ENCODE results near the gene ZNF384. TPM values are rescaled to one million over a fixed set of nuclear protein-coding genes. Genes with fewer than 3 reads are reported as not detected.

The ZNF384 gene
- total RNA-seq, 8 experiments from 2014 or later = 16.9 to 48.5 (median 32.7) TPM

DNA sequence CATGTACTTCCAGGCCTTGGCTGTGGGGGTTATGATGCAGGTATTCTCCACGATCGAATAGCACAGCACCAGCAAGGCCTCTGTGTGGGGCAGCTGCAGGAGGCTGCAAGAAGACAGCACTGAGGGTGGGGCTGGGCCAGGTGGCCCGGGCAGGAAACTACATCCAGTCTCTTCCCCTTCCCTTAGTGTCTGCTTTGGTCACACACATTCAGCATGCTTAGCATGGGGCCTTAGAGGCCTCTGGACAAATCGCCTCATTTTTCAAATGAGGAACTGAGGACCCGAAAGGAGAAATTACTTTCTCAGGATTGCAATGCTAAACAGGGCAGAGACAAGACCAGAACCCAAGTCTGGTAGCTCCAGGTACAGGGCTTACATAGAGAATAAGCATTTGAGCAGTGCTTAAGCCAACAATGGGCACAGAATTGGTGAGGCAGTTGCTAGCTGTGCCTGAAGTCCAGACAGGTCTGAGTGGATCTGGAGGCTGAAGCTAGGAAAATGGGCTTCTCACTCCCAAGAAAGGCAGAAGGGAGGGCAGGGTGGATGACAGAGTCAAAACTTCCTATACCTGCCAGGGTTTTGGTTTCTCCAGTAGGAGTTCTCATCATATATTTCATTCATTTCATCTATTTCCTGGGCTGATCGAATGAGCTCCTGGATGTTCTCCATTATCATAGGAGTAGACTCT is 45.5 kb downstream of the ZNF384 start:
- peaks cover 0 to 5% of the 10 kb centered on the region in 2 donors for H3K4me1 ChIP-seq (replicated peaks in 1 of 2)
- no peak for ATAC-seq (replicated peaks in 6 of 8)
- in situ Hi-C loops (cut with MboI; ENCODE audit: low pct_unique_long_range_greater_than_20kb in 2 of 9, low sequenced_read_pairs in 9 of 9, unreplicated experiment in 9 of 9) = no loop called here
- WGBS, 10 experiments = 49 to 100% (median 90%) methylated on average over 1 to 4 of the region's 6 CpGs
- no peak overlapping the region for H3K27ac ChIP-seq
- no peak overlapping the region for H3K4me3 ChIP-seq

DNA sequence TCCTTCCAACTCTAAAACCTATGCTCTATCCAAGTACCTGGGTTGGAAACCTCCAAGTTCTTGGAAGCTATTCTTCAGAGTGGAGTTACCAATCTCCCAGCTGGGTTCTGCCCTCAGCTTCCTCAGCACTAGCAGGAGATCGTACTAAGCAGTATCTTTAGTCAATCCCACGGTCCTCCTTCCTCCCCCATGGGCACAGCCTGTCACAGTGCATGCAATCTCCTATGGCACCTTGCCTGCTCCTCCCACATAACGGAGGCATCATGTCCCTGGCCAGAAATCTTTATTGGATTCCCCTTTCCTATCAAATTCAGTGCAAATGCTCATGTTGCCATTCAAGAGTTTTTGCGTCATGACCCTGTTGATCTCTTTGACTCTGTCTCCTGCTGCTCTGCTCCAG is 48.0 kb downstream of the ZNF384 start:
- Histone ChIP-seq H3K4me1 (replicated peaks in 1 of 2) (peaks cover 0 to 2% of the 10 kb centered on the region in 2 donors), H3K4me3 (no peak overlapping the region), H3K27ac (no peak overlapping the region)
- WGBS, 10 experiments = 29 to 86% (median 45%) methylated on average over 1 to 4 of the region's 4 CpGs
- no peak for ATAC-seq (replicated peaks in 6 of 8)
- in situ Hi-C loops (cut with MboI; ENCODE audit: low pct_unique_long_range_greater_than_20kb in 2 of 9, low sequenced_read_pairs in 9 of 9, unreplicated experiment in 9 of 9) = no loop called here

DNA sequence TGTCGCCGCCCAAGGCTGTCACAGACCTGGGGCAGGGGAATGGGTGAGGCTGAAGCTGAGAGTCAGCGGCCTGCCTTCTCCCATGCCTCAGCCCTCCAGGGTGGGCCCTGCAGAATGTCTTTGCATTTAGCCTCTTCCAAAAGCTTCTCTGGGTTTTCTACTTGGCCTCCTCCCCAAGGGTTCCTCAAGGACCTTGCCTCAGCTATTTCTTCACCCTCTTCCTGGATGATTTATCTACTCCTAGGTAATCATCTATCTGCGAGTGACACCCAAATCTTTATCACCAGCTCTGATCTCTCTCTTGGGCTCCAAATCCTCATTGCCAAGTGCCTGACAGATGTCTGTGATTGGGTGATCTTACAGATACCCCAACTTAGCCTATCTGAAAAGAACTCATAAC is 48.7 kb downstream of the ZNF384 start:
- no peak for ATAC-seq (replicated peaks in 6 of 8)
- H3K4me3 ChIP-seq = no peak overlapping the region
- H3K27ac ChIP-seq = no peak overlapping the region
- in situ Hi-C loops (cut with MboI; ENCODE audit: low pct_unique_long_range_greater_than_20kb in 2 of 9, low sequenced_read_pairs in 9 of 9, unreplicated experiment in 9 of 9) = no loop called here
- H3K4me1 ChIP-seq (replicated peaks in 1 of 2) = peaks cover 0 to 9% of the 10 kb centered on the region in 2 donors
- 50 to 100% (median 87%) methylated on average over 1 to 2 of the region's 4 CpGs; no CpG with 5 or more reads in 4 of the 10 experiments for WGBS, 10 experiments

DNA sequence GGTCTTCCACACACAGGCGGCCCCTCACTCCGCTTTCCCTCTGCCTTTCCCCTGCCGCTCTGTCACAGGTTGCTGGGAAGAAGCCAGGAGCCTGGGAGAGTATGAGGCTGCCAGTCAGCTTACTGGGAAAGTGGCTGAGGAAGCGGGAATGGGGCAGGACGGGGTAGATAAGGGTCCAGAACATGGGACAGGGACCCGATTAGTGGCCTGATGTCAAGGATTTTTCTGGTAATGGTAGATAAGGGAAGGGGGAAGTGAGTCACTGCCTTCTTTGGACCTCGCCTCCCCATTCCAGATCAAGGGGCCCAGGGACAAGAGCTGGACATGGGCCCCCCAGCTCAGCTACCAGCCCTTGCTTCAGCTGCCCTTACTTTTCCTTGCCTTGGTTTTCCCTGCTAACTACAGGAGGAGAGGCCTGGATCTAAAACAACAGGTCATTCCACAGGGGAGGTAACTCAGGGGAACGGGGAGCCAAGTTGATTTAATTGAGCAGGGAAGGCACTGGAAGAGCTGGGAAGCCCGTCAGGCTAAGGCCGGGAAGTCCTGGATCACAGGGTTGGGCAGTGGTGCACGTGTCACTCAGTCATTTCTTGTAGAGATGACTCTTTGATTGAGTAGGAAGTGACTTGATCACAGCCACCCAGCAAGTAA is 49.9 kb downstream of the ZNF384 start:
- H3K27ac ChIP-seq = no peak overlapping the region
- in situ Hi-C loops (cut with MboI; ENCODE audit: low pct_unique_long_range_greater_than_20kb in 2 of 9, low sequenced_read_pairs in 9 of 9, unreplicated experiment in 9 of 9) = no loop called here
- peaks cover 0 to 12% of the 10 kb centered on the region in 2 donors for H3K4me1 ChIP-seq (replicated peaks in 1 of 2)
- ATAC-seq (replicated peaks in 6 of 8) = no peak
- H3K4me3 ChIP-seq = no peak overlapping the region
- 20 to 86% (median 66%) methylated on average over 1 to 6 of the region's 11 CpGs; no CpG with 5 or more reads in 2 of the 10 experiments for WGBS, 10 experiments

DNA sequence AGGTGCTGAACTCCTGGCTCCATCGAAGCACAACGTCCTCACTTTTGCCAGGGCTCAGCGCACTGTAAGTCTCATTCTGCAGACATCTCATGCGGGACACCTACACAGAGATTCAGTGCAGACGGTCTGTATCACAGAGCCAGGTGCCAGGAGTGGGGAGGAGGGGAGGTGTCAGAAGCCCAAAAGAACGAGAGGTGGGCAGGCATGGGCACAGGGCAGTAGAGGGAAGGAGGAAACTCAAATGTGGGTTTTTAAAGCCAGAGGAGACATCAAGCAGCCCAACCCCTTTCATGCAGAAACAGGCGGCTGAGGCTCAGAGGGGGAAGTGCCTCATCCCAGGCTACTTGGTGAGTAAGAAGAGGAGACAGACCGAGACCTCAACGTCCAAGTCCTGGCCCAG is 50.9 kb downstream of the ZNF384 start:
- Histone ChIP-seq H3K4me3 (no peak overlapping the region), H3K4me1 (replicated peaks in 1 of 2) (peaks cover 0 to 12% of the 10 kb centered on the region in 2 donors), H3K27ac (no peak overlapping the region)
- in situ Hi-C loops (cut with MboI; ENCODE audit: low pct_unique_long_range_greater_than_20kb in 2 of 9, low sequenced_read_pairs in 9 of 9, unreplicated experiment in 9 of 9) = no loop called here
- WGBS, 10 experiments = 40 to 83% (median 69%) methylated on average over 1 to 6 of the region's 9 CpGs; no CpG with 5 or more reads in 6 of the 10 experiments
- ATAC-seq (replicated peaks in 6 of 8) = no peak

DNA sequence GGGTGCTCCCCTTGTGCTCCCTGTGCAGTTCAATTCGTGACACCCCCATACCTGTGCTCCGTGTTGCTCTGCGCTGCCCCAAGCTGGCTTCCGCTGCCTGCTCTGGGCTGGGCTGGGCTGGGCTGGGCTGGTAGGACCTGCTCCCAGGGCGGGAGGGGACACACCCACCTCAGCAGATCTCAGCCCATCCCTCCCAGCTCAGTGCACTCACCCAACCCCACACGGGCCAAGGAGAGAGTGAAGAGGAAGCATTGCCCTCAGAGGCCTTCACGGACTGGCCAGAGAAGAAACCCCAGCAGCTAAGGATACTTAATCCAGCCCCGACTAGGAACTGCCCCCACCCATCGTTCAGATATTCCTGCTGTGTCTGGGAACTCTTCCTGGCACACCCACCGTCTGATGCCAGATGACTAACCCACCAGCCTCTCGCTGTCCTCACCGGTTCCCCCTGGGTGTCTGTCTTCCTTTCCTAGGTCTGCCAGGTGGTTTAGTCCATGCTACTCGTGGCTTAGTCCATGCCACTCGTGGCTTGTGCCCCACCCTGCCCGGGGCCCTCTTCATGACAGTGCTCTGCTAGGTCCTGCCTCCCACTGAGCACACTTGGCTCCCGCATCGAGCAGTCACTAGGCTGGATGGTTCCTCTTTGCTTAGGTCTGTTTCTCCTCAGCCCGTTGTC is 53.2 kb downstream of the ZNF384 start, which contains the start of gene LPAR5:
Gene LPAR5, minus strand, starts transcription at position 104 of the 676 bp plus-strand sequence. CDS start 14,711 bp downstream, outside the sequence.
- WGBS, 10 experiments = 0 to 90% (median 73%) methylated on average over 3 to 7 of the region's 18 CpGs; no CpG with 5 or more reads in 4 of the 10 experiments

DNA sequence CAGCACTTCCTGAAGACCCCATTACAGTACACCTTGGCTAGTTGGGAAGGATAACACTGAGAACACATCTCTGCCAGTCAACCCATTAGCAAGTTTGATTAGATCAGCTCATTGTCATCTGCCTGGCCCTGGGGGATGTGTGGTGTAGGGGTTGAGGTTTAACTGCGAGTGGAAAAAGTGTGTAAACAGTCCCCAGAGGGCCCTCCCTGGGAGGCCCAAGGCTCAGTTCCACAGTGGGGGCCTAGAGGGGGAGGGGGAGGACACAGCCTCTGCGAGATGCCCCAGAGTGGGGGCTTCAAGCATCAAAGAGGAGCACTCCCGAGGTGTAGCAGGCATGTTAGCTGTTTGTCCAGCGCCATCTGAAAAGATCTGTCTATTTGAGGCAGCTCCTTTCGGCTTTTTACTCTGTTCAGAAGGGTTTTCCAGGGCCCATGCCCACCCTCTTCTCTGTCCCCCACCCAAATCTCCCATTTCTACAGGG is 53.8 kb downstream of the ZNF384 start:
- Histone ChIP-seq H3K4me1 (replicated peaks in 1 of 2) (peaks cover 0 to 23% of the 10 kb centered on the region in 2 donors), H3K27ac (peak overlapping the region in 1 of 2 donors; percentile 10), H3K4me3 (no peak overlapping the region)
- in situ Hi-C loops (cut with MboI; ENCODE audit: low pct_unique_long_range_greater_than_20kb in 2 of 9, low sequenced_read_pairs in 9 of 9, unreplicated experiment in 9 of 9) = no loop called here
- 0 to 100% methylated on average over 1 of the region's 5 CpGs; no CpG with 5 or more reads in 8 of the 10 experiments for WGBS, 10 experiments
- ATAC-seq (replicated peaks in 6 of 8) = peak in 6 of 8 experiments; percentile 7 to 70 (median 52)

More for the DNA sequence above, 53.2 kb downstream of the ZNF384 start, which contains the start of gene LPAR5:
- H3K4me3 ChIP-seq = no peak within 1 kb of the TSS
- peak within 1 kb of the TSS in 1 of 2 donors; percentile 10 for H3K27ac ChIP-seq
- peak; percentile 62 to 93 (median 86) for ATAC-seq (replicated peaks in 6 of 8)
- H3K4me1 ChIP-seq (replicated peaks in 1 of 2) = peaks cover 0 to 23% of the 10 kb centered on the region in 2 donors
- in situ Hi-C loops (cut with MboI; ENCODE audit: low pct_unique_long_range_greater_than_20kb in 2 of 9, low sequenced_read_pairs in 9 of 9, unreplicated experiment in 9 of 9) = no loop called here

DNA sequence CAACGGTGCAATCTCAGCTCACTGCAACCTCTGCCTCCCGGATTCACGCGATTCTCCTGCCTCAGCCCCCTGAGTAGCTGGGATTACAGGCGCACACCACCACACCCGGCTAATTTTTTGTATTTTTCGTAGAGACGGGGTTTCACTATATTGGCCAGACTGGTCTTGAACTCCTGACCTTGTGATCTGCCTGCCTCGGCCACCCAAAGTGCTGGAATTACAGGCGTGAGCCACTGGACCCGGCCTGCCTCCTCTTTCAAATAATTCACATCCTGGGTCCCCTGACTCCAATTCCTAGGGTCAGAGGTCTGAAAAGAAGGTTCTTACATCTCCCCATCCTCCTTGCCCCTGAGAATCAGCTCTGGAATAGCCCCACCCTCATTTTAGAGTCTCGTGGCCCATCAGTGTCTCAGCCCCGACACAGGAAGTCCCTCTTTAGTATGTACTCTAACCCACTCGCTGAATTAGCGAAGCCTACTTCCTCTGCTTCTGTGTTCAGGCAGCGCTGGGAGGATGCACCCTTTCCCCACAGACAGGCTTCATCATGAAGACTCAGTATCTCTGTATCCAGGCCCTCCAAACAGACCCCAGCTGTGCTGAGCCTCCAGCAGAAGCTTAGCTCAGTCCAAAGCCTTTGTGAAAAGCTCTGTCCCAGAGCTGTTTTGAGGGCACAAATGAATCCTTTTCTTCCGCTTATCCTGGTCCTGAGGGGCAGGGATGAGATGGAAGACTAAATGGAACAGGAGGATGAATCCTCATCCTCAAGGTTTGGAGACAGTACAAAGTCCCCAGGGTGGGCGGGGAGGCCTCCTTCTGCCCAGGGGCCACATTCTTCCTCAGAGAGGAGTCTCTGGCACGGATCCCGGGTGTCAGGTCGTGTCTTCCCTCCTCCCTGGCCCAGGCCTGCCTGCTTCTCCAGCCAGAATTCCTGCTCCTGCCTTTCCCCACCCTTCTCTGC is 56.9 kb downstream of the ZNF384 start:
- ATAC-seq (replicated peaks in 6 of 8) = peak in 5 of 8 experiments; percentile 14 to 34 (median 26)
- no peak overlapping the region for H3K4me3 ChIP-seq
- 54 to 87% (median 70%) methylated on average over 1 to 12 of the region's 21 CpGs; no CpG with 5 or more reads in 1 of the 10 experiments for WGBS, 10 experiments

DNA sequence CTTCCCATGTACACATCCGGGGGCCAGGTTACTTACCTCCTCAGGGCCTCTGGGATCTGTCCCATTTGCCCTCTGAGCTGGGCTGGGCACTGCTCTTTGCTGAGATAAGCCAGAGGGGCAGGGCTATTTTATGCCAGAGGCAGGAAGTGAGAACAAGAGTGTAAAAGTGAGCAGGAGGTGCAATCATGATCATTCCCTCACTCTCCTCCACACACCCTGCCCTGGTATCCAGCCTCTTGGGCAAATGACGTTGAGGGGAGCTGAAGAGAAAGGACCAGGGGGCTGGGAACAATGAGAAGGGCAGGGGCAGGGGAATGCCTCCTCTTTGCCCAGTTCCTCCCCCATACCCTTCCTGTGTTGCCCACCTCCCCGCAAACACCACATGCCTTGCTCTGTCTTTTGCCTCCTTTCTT is 57.6 kb downstream of the ZNF384 start:
- ATAC-seq (replicated peaks in 6 of 8) = no peak
- peaks cover 0 to 23% of the 10 kb centered on the region in 2 donors for H3K4me1 ChIP-seq (replicated peaks in 1 of 2)
- in situ Hi-C loops (cut with MboI; ENCODE audit: low pct_unique_long_range_greater_than_20kb in 2 of 9, low sequenced_read_pairs in 9 of 9, unreplicated experiment in 9 of 9) = no loop called here
- WGBS, 10 experiments = 67 to 100% (median 91%) methylated on average over 1 to 3 of the region's 3 CpGs; no CpG with 5 or more reads in 6 of the 10 experiments
- no peak overlapping the region for H3K4me3 ChIP-seq
- H3K27ac ChIP-seq = no peak overlapping the region

More for the DNA sequence above, 56.9 kb downstream of the ZNF384 start:
- H3K4me1 ChIP-seq (replicated peaks in 1 of 2) = peaks cover 0 to 23% of the 10 kb centered on the region in 2 donors
- peak overlapping the region in 1 of 2 donors; percentile 66 for H3K27ac ChIP-seq
- in situ Hi-C loops (cut with MboI; ENCODE audit: low pct_unique_long_range_greater_than_20kb in 2 of 9, low sequenced_read_pairs in 9 of 9, unreplicated experiment in 9 of 9) = no loop called here

DNA sequence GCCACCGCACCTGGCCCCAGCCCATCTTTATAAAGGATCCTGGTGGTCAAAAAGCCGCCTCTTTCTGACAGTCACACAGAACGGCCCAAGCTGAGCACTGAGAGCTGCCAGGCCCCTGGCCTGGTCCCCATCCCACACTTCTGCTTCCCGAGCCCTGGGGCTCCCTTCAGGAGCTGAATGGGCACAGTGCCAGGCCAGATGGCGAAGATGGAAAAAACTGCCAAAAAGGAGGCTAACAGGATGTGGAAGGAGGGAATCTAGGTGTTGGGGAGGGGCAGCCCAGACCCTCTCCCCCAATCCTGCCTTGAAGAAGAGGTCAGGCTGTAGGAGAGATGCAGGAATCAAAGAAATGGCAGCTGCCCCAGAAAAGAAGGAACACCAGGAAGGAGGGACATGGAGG is 58.4 kb downstream of the ZNF384 start:
- Histone ChIP-seq H3K4me1 (replicated peaks in 1 of 2) (peaks cover 0 to 17% of the 10 kb centered on the region in 2 donors), H3K27ac (no peak overlapping the region), H3K4me3 (no peak overlapping the region)
- in situ Hi-C loops (cut with MboI; ENCODE audit: low pct_unique_long_range_greater_than_20kb in 2 of 9, low sequenced_read_pairs in 9 of 9, unreplicated experiment in 9 of 9) = no loop called here
- 17 to 100% (median 79%) methylated on average over 1 to 2 of the region's 5 CpGs; no CpG with 5 or more reads in 5 of the 10 experiments for WGBS, 10 experiments
- no peak for ATAC-seq (replicated peaks in 6 of 8)

DNA sequence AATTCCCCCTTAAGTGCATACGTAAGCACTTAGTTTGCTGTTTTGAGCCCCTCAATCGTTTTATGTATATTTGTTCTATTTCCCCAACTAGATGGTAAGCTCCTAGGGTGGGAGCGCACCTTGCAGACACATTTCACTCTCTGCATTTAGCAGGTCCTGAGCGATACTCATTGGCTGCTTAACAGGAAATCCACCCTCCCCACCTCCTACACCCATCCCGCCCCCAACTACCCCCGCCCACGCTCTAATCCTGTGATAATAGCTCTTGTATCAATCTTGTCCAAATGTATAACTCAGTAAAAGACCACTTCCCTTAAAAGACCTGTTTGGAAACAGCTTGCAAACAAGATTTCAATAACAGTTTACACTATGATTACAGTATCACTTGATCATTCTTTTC is 61.6 kb downstream of the ZNF384 start:
- no peak for ATAC-seq (replicated peaks in 6 of 8)
- no peak overlapping the region for H3K4me3 ChIP-seq
- WGBS, 10 experiments = 61 to 100% methylated on average over 1 to 5 of the region's 7 CpGs; no CpG with 5 or more reads in 8 of the 10 experiments
- H3K27ac ChIP-seq = no peak overlapping the region
- peaks cover 0 to 6% of the 10 kb centered on the region in 2 donors for H3K4me1 ChIP-seq (replicated peaks in 1 of 2)
- in situ Hi-C loops (cut with MboI; ENCODE audit: low pct_unique_long_range_greater_than_20kb in 2 of 9, low sequenced_read_pairs in 9 of 9, unreplicated experiment in 9 of 9) = no loop called here
